ENCODE measurements around the gene MRPL32. TPM values are rescaled to one million over a fixed set of nuclear protein-coding genes. Genes with fewer than 3 reads are reported as not detected.

Gene MRPL32
- total and polyA plus RNA-seq, 2 experiments from 2014 or later, result 77.0 to 125 TPM

GRCh38 chr7:42959549-42959948 lies 27.4 kb downstream of the MRPL32 start:
- TF ChIP-seq CTCF (IDR thresholded peaks at IDR 0.05; ENCODE audit: low read depth, low read length), result no peak
- Histone ChIP-seq H3K36me3 (no peaks in the 10 kb centered on the region), H3K27me3 (no peaks in the 10 kb centered on the region), H3K4me1 (ENCODE audit: low read depth) (no peaks in the 10 kb centered on the region), H3K9me3 (ENCODE audit: low read depth) (no peaks in the 10 kb centered on the region), H3K27ac (no peak overlapping the region), H3K4me3 (no peak overlapping the region)
- DNase-seq (ENCODE audit: low read depth in 1 of 2, low spot score in 1 of 2), result no peak

GRCh38 chr7:42960762-42961161 lies 28.6 kb downstream of the MRPL32 start:
- DNase-seq (ENCODE audit: low read depth in 1 of 2, low spot score in 1 of 2), result no peak
- no peak for TF ChIP-seq CTCF (IDR thresholded peaks at IDR 0.05; ENCODE audit: low read depth, low read length)
- peaks cover 6% of the 10 kb centered on the region for H3K4me1 ChIP-seq (ENCODE audit: low read depth)
- H3K36me3 ChIP-seq, result no peaks in the 10 kb centered on the region
- H3K9me3 ChIP-seq (ENCODE audit: low read depth), result no peaks in the 10 kb centered on the region
- H3K4me3 ChIP-seq, result no peak overlapping the region
- no peak overlapping the region for H3K27ac ChIP-seq
- H3K27me3 ChIP-seq, result no peaks in the 10 kb centered on the region

GRCh38 chr7:42961170-42961569 lies 29.0 kb downstream of the MRPL32 start:
- no peaks in the 10 kb centered on the region for H3K9me3 ChIP-seq (ENCODE audit: low read depth)
- TF ChIP-seq CTCF (IDR thresholded peaks at IDR 0.05; ENCODE audit: low read depth, low read length), result no peak
- peaks cover 6% of the 10 kb centered on the region for H3K4me1 ChIP-seq (ENCODE audit: low read depth)
- no peaks in the 10 kb centered on the region for H3K36me3 ChIP-seq
- no peak overlapping the region for H3K4me3 ChIP-seq
- DNase-seq (ENCODE audit: low read depth in 1 of 2, low spot score in 1 of 2), result no peak
- H3K27ac ChIP-seq, result no peak overlapping the region
- no peaks in the 10 kb centered on the region for H3K27me3 ChIP-seq

- no peak for DNase-seq (ENCODE audit: low read depth in 1 of 2, low spot score in 1 of 2)
- no peaks in the 10 kb centered on the region for H3K9me3 ChIP-seq (ENCODE audit: low read depth)
- H3K27ac ChIP-seq, result peak overlapping the region; percentile 63
- no peak overlapping the region for H3K4me3 ChIP-seq
- no peaks in the 10 kb centered on the region for H3K27me3 ChIP-seq
- H3K4me1 ChIP-seq (ENCODE audit: low read depth), result peaks cover 6% of the 10 kb centered on the region
- no peak for TF ChIP-seq CTCF (IDR thresholded peaks at IDR 0.05; ENCODE audit: low read depth, low read length)
- H3K36me3 ChIP-seq, result no peaks in the 10 kb centered on the region
Measured at GRCh38 chr7:42964293-42964692, 32.1 kb downstream of the MRPL32 start.

GRCh38 chr7:42964849-42965805 lies 33.0 kb downstream of the MRPL32 start:
- DNase-seq (ENCODE audit: low read depth in 1 of 2, low spot score in 1 of 2), result peak; percentile 39 to 56

More at GRCh38 chr7:42964849-42965805, 33.0 kb downstream of the MRPL32 start:
- Histone ChIP-seq H3K4me3 (no peak overlapping the region), H3K36me3 (no peaks in the 10 kb centered on the region), H3K4me1 (ENCODE audit: low read depth) (peaks cover 6% of the 10 kb centered on the region), H3K27ac (peak overlapping the region; percentile 63), H3K9me3 (ENCODE audit: low read depth) (no peaks in the 10 kb centered on the region), H3K27me3 (no peaks in the 10 kb centered on the region)
- TF ChIP-seq CTCF (IDR thresholded peaks at IDR 0.05; ENCODE audit: low read depth, low read length), result no peak

Measured in cardiac muscle cell (in vitro differentiated cells and primary cell).